Muscle layer of duodenum (tissue), 2 donors: Measurements from ENCODE around the gene C11orf91.

Source experiments
- H3K27ac ChIP-seq: one replicate; pipeline ENCODE4 v1.7.0; 2013; ENCODE audit warnings: mild to moderate bottlenecking, low read length
- H3K27me3 ChIP-seq: one replicate; pipeline ENCODE4 v1.7.0; 2013; ENCODE audit warnings: low read depth, mild to moderate bottlenecking, control low read depth, low read length
- H3K36me3 ChIP-seq, 2 donors: one replicate each; pipeline ENCODE4 v1.7.0; 2013; ENCODE audit warnings: low read length in 2 of 2, control low read depth in 1 of 2, mild to moderate bottlenecking in 1 of 2; ENCODE audit not compliant: insufficient read depth in 2 of 2, control insufficient read depth in 1 of 2
- H3K4me1 ChIP-seq, 2 donors: one replicate each; pipeline ENCODE4 v1.7.0; 2013; ENCODE audit warnings: low read length in 2 of 2, mild to moderate bottlenecking in 2 of 2, control low read depth in 1 of 2, moderate library complexity in 1 of 2; ENCODE audit not compliant: insufficient read depth in 2 of 2, control insufficient read depth in 1 of 2
- H3K4me3 ChIP-seq, 2 donors: one replicate each; pipeline ENCODE4 v1.7.0; 2013; ENCODE audit warnings: low read length in 2 of 2, low read depth in 1 of 2, mild to moderate bottlenecking in 1 of 2
- H3K9me3 ChIP-seq, 2 donors: one replicate each; pipeline ENCODE4 v1.7.0; 2013; ENCODE audit warnings: low read length in 2 of 2, control low read depth in 1 of 2, mild to moderate bottlenecking in 1 of 2; ENCODE audit not compliant: control insufficient read depth in 1 of 2
- donor health status: healthy.

C11orf91 gene

GRCh38 chr11:33655842-33656600, 44.6 kb downstream of the C11orf91 start:
- Histone ChIP-seq H3K27ac (no peak overlapping the region), H3K9me3 (no peaks in the 10 kb centered on the region), H3K4me1 (no peaks in the 10 kb centered on the region), H3K27me3 (no peaks in the 10 kb centered on the region), H3K36me3 (no peaks in the 10 kb centered on the region), H3K4me3 (no peak overlapping the region)

DNA sequence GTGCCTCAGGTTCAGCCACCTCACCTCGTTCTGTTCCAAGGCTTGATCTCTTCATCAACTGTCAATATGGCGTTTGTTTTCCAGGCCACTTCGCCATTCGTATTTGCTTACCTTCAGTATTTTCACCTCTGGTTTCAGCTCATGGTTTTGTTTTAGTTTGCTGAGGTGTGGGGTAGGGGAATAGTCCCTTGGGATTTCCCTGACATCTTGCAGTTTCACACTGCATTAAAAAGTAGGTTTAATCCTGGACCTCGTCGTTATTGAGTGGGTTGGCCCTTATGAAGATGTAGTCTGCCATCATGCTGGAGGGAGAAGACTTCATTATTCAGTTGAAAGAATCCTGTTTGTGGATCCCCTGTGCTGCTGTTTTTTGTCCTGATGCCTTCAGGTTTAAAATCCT, 46.0 kb downstream of the C11orf91 start:
- Histone ChIP-seq H3K4me1 (no peaks in the 10 kb centered on the region), H3K36me3 (no peaks in the 10 kb centered on the region), H3K27me3 (no peaks in the 10 kb centered on the region)

GRCh38 chr11:33652930-33653329, 47.7 kb downstream of the C11orf91 start:
- no peaks in the 10 kb centered on the region for H3K9me3 ChIP-seq
- H3K27ac ChIP-seq, result no peak overlapping the region

More for the DNA sequence above, 46.0 kb downstream of the C11orf91 start:
- Histone ChIP-seq H3K4me3 (no peak overlapping the region), H3K27ac (no peak overlapping the region), H3K9me3 (no peaks in the 10 kb centered on the region)

DNA sequence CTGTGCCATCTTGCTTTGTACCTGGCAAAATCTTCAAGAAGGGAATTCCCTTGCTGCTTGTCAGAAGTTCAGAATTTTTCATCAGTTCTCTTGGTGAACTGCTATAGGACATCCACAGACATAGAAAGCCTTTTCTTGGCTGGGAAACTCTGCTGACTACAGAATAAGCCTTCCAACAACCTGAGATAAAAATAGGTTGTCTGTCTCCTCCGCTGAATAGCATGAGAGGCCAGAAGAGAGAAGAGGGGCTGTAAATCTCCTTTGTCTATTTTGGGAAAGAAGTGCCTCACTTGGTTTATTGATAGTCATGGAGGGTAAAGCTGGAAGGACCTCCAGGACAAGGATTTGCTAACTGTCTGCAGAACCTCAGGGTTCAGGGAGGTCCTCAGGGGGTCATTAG, 48.2 kb downstream of the C11orf91 start:
- Histone ChIP-seq H3K27me3 (no peaks in the 10 kb centered on the region), H3K4me3 (no peak overlapping the region), H3K36me3 (no peaks in the 10 kb centered on the region), H3K9me3 (no peaks in the 10 kb centered on the region), H3K27ac (no peak overlapping the region), H3K4me1 (no peaks in the 10 kb centered on the region)

More at GRCh38 chr11:33652930-33653329, 47.7 kb downstream of the C11orf91 start:
- H3K27me3 ChIP-seq, result no peaks in the 10 kb centered on the region
- no peak overlapping the region for H3K4me3 ChIP-seq
- no peaks in the 10 kb centered on the region for H3K4me1 ChIP-seq
- H3K36me3 ChIP-seq, result no peaks in the 10 kb centered on the region

DNA sequence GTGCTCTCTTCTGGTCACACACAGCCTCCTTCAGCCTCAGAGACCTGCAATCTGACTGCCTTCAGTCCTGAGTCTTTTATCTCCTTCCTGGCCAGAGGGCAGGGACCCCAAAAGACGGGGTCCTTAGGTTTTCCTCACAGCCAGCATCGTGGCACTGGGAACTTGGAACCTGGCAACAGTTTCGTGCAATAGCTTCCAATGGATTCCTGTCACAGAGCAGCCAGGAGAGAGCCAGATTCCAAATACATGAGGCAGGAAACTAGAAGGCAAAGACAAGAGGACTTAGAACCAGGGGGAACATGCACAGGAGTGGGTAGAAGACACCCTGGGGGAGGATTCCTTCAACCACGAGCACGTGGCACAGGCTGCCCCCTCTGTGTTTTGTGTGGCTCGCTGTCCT, 48.6 kb downstream of the C11orf91 start:
- H3K27ac ChIP-seq, result no peak overlapping the region
- no peaks in the 10 kb centered on the region for H3K4me1 ChIP-seq
- no peaks in the 10 kb centered on the region for H3K27me3 ChIP-seq
- H3K36me3 ChIP-seq, result no peaks in the 10 kb centered on the region
- no peak overlapping the region for H3K4me3 ChIP-seq
- no peaks in the 10 kb centered on the region for H3K9me3 ChIP-seq

DNA sequence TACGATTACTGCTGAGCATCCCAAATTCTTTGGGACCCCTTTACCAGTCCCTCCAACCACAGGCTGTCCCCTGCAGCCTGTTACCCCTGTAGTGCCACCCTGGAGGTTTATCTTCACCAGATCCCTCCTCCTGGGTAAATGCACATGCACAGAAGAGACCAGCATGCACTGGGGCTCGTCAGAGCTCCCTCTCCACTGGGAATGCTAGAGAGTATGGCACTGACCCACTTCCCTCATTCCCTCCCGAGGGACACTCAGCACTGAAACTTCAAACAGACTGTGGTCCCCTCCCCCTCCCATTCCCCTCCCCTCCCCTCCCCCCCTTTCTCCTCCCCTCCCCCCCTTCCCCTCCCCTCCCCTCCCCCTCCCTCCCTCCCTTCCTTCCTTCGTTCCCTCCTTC, 49.1 kb downstream of the C11orf91 start:
- Histone ChIP-seq H3K4me1 (no peaks in the 10 kb centered on the region), H3K27me3 (no peaks in the 10 kb centered on the region), H3K36me3 (no peaks in the 10 kb centered on the region), H3K27ac (no peak overlapping the region), H3K9me3 (no peaks in the 10 kb centered on the region), H3K4me3 (no peak overlapping the region)

DNA sequence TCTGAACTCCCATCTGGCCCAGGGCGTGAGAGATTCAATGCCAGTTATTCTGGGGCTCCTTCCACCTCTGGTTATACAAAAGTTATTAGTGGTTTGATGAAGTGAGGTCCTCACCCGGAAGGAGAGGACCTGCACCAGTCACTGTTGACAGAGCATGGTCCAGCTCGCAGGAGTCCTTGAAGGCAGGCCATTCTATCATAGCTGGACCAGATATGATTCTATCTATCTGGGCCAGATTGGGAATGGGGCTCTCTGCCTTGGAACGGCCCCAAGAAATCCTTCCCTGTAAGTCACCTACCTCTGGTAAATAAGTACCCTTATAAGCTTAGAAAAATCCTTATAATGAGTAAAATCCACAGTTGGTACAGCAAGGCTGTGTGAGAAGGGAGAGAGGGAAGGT, 50.7 kb downstream of the C11orf91 start:
- no peaks in the 10 kb centered on the region for H3K27me3 ChIP-seq
- no peaks in the 10 kb centered on the region for H3K4me1 ChIP-seq
- no peaks in the 10 kb centered on the region for H3K9me3 ChIP-seq
- no peak overlapping the region for H3K27ac ChIP-seq
- no peak overlapping the region for H3K4me3 ChIP-seq
- no peaks in the 10 kb centered on the region for H3K36me3 ChIP-seq
